Smooth muscle cell (in vitro differentiated cells): ENCODE results near the gene TRAT1. TPM values are rescaled to one million over a fixed set of nuclear protein-coding genes. Genes with fewer than 3 reads are reported as not detected.

Experiments used
- DNase-seq: peaks from one replicate; lab custom pipeline; 2025; ENCODE audit not compliant: unreplicated experiment; lab: John Stamatoyannopoulos, UW
- H2AFZ ChIP-seq: fragments of 200-600 bp; sonication (generic); 2 replicates; pipeline ENCODE4 v1.6.0; 2016; ENCODE audit warnings: antibody characterized with exemption, low read depth, mild to moderate bottlenecking
- H3F3A ChIP-seq: fragments of 200-600 bp; sonication (generic); 2 replicates; pipeline ENCODE4 v1.6.0; 2017; ENCODE audit warnings: antibody characterized with exemption, low read depth
- H3K27ac ChIP-seq: fragments of 200-600 bp; sonication (generic); 2 replicates; pipeline ENCODE4 v1.5.1; 2016; ENCODE audit warnings: low read depth, mild to moderate bottlenecking
- H3K27me3 ChIP-seq: fragments of 200-600 bp; sonication (generic); 2 replicates; pipeline ENCODE4 v1.6.1; 2016; ENCODE audit warnings: low read depth, mild to moderate bottlenecking
- H3K36me3 ChIP-seq: fragments of 200-600 bp; sonication (generic); 2 replicates; pipeline ENCODE4 v1.5.1; 2016; ENCODE audit warnings: low read depth
- H3K4me1 ChIP-seq: fragments of 200-600 bp; sonication (generic); 2 replicates; pipeline ENCODE4 v1.5.1; 2016; ENCODE audit warnings: low read depth
- H3K4me2 ChIP-seq: fragments of 200-600 bp; sonication (generic); 2 replicates; pipeline ENCODE4 v1.6.0; 2016; ENCODE audit warnings: mild to moderate bottlenecking
- H3K4me3 ChIP-seq: fragments of 200-600 bp; sonication (generic); 2 replicates; pipeline ENCODE4 v1.5.1; 2016; ENCODE audit warnings: mild to moderate bottlenecking
- H3K79me2 ChIP-seq: fragments of 200-600 bp; sonication (generic); 2 replicates; pipeline ENCODE4 v1.6.0; 2016; ENCODE audit warnings: low read depth, mild to moderate bottlenecking
- H3K9ac ChIP-seq: fragments of 200-600 bp; sonication (generic); 2 replicates; pipeline ENCODE4 v1.6.0; 2016; ENCODE audit warnings: low read depth
- H3K9me3 ChIP-seq: fragments of 200-600 bp; sonication (generic); replicated peaks from 2 replicates; pipeline ENCODE4 v1.5.1; 2016; ENCODE audit warnings: low read depth
- H4K20me1 ChIP-seq: fragments of 200-600 bp; sonication (generic); 2 replicates; pipeline ENCODE4 v1.6.0; 2016; ENCODE audit warnings: low read depth
- WGBS: methylation state at CpG from one replicate; pipeline ENCODE4 v1.1.7; 2016; ENCODE audit warnings: low lambda C conversion rate; 5-methylcytosine and 5-hydroxymethylcytosine counted together
- polyA plus RNA-seq: library from polyadenylated mRNA; unstranded; fragments of >200 nt; fragmentation: Nextera tagmentation; extraction: Ambion mirVana; gene quantifications from 2 replicates; pipeline ENCODE4 v1.2.1, GENCODE V29; 2016
- total RNA-seq: library from RNA; depleted of rRNA; stranded (reverse); fragments of >200 nt; gene quantifications from 2 replicates; pipeline ENCODE4 v1.2.3, GENCODE V29; 2014
- TF ChIP-seq, protein P1 (sequence below): fragments of 200-600 bp; sonication (generic); IDR thresholded peaks from 2 replicates; pipeline ENCODE4 v1.5.1; 2017; ENCODE audit warnings: borderline replicate concordance, mild to moderate bottlenecking, antibody characterized with exemption; ENCODE audit not compliant: insufficient read depth, poor library complexity, severe bottlenecking

Gene TRAT1
- total and polyA plus RNA-seq, 2 experiments from 2014 or later, result not detected

DNA sequence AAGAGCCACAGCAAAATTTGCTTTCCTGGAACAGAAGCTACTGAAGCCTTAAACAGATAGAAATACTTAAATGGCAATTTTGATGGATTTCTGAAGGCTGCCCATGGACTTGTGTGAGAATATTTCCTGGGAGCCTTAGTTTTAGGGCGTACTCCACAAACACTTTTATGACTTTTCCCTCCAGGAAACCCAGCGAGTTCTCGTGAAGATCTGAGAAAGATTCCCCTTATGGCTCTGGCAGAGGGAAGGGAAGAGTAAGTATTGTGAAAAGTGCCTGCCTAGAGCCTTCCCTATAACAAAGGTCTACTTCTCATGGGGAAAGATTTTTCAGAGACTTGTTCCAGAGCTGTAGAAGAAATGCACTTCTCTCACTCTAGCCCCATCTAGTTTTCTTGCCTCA, 31.1 kb upstream of the TRAT1 start:
- Histone ChIP-seq H2AFZ (no peak overlapping the region), H3F3A (no peaks in the 10 kb centered on the region), H3K79me2 (no peaks in the 10 kb centered on the region), H4K20me1 (no peaks in the 10 kb centered on the region), H3K9ac (no peak overlapping the region), H3K27ac (no peak overlapping the region), H3K4me3 (no peak overlapping the region), H3K4me2 (no peak overlapping the region), H3K36me3 (no peaks in the 10 kb centered on the region), H3K4me1 (no peaks in the 10 kb centered on the region), H3K9me3 (no peaks in the 10 kb centered on the region), H3K27me3 (no peaks in the 10 kb centered on the region)
- TF ChIP-seq, protein P1, sequence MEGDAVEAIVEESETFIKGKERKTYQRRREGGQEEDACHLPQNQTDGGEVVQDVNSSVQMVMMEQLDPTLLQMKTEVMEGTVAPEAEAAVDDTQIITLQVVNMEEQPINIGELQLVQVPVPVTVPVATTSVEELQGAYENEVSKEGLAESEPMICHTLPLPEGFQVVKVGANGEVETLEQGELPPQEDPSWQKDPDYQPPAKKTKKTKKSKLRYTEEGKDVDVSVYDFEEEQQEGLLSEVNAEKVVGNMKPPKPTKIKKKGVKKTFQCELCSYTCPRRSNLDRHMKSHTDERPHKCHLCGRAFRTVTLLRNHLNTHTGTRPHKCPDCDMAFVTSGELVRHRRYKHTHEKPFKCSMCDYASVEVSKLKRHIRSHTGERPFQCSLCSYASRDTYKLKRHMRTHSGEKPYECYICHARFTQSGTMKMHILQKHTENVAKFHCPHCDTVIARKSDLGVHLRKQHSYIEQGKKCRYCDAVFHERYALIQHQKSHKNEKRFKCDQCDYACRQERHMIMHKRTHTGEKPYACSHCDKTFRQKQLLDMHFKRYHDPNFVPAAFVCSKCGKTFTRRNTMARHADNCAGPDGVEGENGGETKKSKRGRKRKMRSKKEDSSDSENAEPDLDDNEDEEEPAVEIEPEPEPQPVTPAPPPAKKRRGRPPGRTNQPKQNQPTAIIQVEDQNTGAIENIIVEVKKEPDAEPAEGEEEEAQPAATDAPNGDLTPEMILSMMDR, result no peak
- no peak for DNase-seq
- WGBS, result 55% methylated on average over 3 of the region's 3 CpGs

DNA sequence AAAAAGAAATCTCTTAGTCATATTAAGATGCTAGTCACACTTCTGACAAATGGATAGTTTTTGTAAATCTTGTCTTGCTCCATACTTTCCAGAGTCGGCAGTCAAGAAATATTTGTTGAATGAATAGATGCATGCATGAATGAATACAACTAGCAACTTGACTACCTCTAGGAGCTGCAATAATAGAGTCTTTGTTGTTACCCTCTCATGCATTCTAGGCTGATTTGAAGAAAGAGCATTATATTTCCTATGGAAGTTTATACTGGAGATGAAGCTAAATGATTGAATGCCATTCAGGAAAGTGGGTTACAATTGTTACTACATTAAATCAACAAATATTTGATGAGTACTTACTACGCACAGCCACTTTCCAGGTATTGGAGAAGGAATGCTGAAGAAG, 18.1 kb upstream of the TRAT1 start:
- 90% methylated on average over 2 of the region's 2 CpGs for WGBS
- DNase-seq, result no peak

DNA sequence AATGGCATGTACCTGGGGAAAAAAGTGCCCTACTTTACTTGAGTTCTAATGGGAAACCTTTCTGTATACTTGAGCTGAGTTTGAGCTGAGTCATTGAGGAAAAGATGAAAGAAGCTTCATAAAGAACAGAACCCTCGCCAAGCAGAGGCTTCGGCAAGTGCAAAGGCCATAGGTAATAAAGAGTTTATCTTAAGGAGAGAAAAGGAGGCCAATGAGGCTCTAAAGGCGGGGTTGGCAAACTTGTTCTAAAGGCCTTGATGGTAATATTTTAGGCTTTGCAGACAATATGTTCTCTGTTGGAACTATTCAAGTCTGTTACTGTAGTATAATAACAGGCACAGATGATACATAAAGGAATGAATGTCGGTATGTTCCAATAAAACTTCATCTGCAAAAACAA, 17.6 kb upstream of the TRAT1 start:
- Histone ChIP-seq H3K4me1 (no peaks in the 10 kb centered on the region), H4K20me1 (no peaks in the 10 kb centered on the region), H3K79me2 (no peaks in the 10 kb centered on the region), H3K27me3 (no peaks in the 10 kb centered on the region), H3F3A (no peaks in the 10 kb centered on the region), H2AFZ (no peak overlapping the region), H3K9me3 (no peaks in the 10 kb centered on the region), H3K27ac (no peak overlapping the region), H3K9ac (no peak overlapping the region), H3K4me3 (no peak overlapping the region), H3K36me3 (no peaks in the 10 kb centered on the region), H3K4me2 (no peak overlapping the region)
- WGBS, result 83% methylated on average over 4 of the region's 4 CpGs
- no peak for DNase-seq
- TF ChIP-seq, protein P1, result no peak

More for the DNA sequence above, 18.1 kb upstream of the TRAT1 start:
- H3K4me1 ChIP-seq, result no peaks in the 10 kb centered on the region
- no peaks in the 10 kb centered on the region for H3F3A ChIP-seq
- H3K79me2 ChIP-seq, result no peaks in the 10 kb centered on the region
- H3K9ac ChIP-seq, result no peak overlapping the region
- no peaks in the 10 kb centered on the region for H3K9me3 ChIP-seq
- no peak overlapping the region for H2AFZ ChIP-seq
- no peaks in the 10 kb centered on the region for H4K20me1 ChIP-seq
- TF ChIP-seq, protein P1, result no peak
- H3K27ac ChIP-seq, result no peak overlapping the region
- no peaks in the 10 kb centered on the region for H3K36me3 ChIP-seq
- H3K27me3 ChIP-seq, result no peaks in the 10 kb centered on the region
- no peak overlapping the region for H3K4me3 ChIP-seq
- H3K4me2 ChIP-seq, result no peak overlapping the region

DNA sequence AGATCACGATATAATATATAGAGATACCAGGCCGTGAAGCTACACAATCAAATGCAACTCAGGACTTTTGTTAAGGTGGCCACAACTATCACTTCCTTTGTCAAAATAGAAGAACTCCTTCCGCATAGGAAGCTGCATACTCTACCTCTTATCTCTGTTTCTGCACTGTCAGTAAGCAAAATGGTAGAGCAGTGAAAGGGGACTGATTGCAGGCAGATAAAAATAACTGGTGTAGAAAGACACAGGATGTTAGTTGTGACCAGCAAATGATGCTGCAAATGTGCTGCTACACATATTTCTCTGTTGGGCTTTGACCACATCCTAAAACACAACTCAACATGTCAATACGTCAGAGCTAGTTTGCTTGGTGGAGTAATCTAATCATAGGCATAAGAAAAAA, 16.3 kb upstream of the TRAT1 start:
- H3K4me3 ChIP-seq, result no peak overlapping the region
- H3K4me1 ChIP-seq, result no peaks in the 10 kb centered on the region
- H3K4me2 ChIP-seq, result no peak overlapping the region
- no peaks in the 10 kb centered on the region for H3F3A ChIP-seq
- H3K36me3 ChIP-seq, result no peaks in the 10 kb centered on the region
- no peak for DNase-seq
- H3K27ac ChIP-seq, result no peak overlapping the region
- H3K9ac ChIP-seq, result no peak overlapping the region
- no peaks in the 10 kb centered on the region for H3K27me3 ChIP-seq
- H3K9me3 ChIP-seq, result no peaks in the 10 kb centered on the region
- no peaks in the 10 kb centered on the region for H3K79me2 ChIP-seq
- no peak overlapping the region for H2AFZ ChIP-seq
- TF ChIP-seq, protein P1, result no peak
- no peaks in the 10 kb centered on the region for H4K20me1 ChIP-seq
- WGBS, result 90% methylated on average over 4 of the region's 4 CpGs
